ENCODE measurements around the gene TCAF1.

DNA sequence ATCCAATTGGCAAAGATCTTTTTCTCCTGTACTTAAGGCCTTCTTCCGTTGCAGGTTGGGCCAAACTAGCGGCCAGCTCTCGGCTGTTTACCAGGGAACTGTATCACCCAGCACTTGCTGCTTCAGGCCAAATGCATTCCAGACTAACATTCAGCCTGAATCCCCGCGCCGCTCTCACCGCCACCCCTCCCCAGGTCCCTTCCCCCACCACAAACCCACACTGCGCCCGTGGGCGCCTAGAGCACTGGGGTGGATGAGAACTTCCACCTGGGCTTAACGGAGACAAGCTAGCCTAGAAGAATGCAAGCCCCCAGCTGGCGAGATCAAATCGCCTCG, 676 bp downstream of the TCAF1 start:
- TF ChIP-seq, protein P1, sequence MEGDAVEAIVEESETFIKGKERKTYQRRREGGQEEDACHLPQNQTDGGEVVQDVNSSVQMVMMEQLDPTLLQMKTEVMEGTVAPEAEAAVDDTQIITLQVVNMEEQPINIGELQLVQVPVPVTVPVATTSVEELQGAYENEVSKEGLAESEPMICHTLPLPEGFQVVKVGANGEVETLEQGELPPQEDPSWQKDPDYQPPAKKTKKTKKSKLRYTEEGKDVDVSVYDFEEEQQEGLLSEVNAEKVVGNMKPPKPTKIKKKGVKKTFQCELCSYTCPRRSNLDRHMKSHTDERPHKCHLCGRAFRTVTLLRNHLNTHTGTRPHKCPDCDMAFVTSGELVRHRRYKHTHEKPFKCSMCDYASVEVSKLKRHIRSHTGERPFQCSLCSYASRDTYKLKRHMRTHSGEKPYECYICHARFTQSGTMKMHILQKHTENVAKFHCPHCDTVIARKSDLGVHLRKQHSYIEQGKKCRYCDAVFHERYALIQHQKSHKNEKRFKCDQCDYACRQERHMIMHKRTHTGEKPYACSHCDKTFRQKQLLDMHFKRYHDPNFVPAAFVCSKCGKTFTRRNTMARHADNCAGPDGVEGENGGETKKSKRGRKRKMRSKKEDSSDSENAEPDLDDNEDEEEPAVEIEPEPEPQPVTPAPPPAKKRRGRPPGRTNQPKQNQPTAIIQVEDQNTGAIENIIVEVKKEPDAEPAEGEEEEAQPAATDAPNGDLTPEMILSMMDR (IDR thresholded peaks at IDR 0.05): no peak
- TF ChIP-seq POLR2A (IDR thresholded peaks at IDR 0.05): no peak
- TF ChIP-seq POLR2AphosphoS5 (IDR thresholded peaks at IDR 0.05): no peak
- TF ChIP-seq EP300 (IDR thresholded peaks at IDR 0.05): no peak

All from suprapubic skin (tissue), 4 donors.